ENCODE results near the gene CCDC51. TPM values are rescaled to one million over a fixed set of nuclear protein-coding genes. Genes with fewer than 3 reads are reported as not detected.

The CCDC51 gene
- total RNA-seq, 1 experiment from 2014 or later, result 27.8 TPM

- DNase-seq (no peak), ATAC-seq (no peak)
- H2AFZ ChIP-seq (ENCODE audit: low read length), result no peak overlapping the region
- no peak overlapping the region for H3K27ac ChIP-seq (ENCODE audit: low read length)
- peaks cover 18% of the 10 kb centered on the region for H3K4me1 ChIP-seq (ENCODE audit: insufficient read depth, low read length)
- CTCF ChIA-PET, result no interaction called here
- TF ChIP-seq EZH2phosphoT487 (IDR thresholded peaks at IDR 0.05; ENCODE audit: borderline replicate concordance, low read length) (no peak), EZH2 (IDR thresholded peaks at IDR 0.05; ENCODE audit: low read length, unreplicated experiment) (no peak)
- TF ChIP-seq, protein P1, sequence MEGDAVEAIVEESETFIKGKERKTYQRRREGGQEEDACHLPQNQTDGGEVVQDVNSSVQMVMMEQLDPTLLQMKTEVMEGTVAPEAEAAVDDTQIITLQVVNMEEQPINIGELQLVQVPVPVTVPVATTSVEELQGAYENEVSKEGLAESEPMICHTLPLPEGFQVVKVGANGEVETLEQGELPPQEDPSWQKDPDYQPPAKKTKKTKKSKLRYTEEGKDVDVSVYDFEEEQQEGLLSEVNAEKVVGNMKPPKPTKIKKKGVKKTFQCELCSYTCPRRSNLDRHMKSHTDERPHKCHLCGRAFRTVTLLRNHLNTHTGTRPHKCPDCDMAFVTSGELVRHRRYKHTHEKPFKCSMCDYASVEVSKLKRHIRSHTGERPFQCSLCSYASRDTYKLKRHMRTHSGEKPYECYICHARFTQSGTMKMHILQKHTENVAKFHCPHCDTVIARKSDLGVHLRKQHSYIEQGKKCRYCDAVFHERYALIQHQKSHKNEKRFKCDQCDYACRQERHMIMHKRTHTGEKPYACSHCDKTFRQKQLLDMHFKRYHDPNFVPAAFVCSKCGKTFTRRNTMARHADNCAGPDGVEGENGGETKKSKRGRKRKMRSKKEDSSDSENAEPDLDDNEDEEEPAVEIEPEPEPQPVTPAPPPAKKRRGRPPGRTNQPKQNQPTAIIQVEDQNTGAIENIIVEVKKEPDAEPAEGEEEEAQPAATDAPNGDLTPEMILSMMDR (conservative IDR thresholded peaks at IDR 0.05; ENCODE audit: low read depth, low read length), result no peak
- H3K27me3 ChIP-seq (ENCODE audit: low read length), result no peaks in the 10 kb centered on the region
- no peaks in the 10 kb centered on the region for H3F3A ChIP-seq (ENCODE audit: low read length, unreplicated experiment)
- H3K9ac ChIP-seq (ENCODE audit: low read length), result no peak overlapping the region
- intact Hi-C loops (cut with micrococcal nuclease), result no loop called here
- H3K4me2 ChIP-seq (ENCODE audit: low read length), result no peak overlapping the region
- H3K4me3 ChIP-seq (ENCODE audit: low read length), result no peak overlapping the region
- H4K20me1 ChIP-seq (ENCODE audit: low read length), result no peaks in the 10 kb centered on the region
- H3K9me3 ChIP-seq (ENCODE audit: low read length), result no peaks in the 10 kb centered on the region
- no peaks in the 10 kb centered on the region for H3K9me2 ChIP-seq (replicated peaks; ENCODE audit: low read length)
- no TSS peak for BruUV-seq (replicated peaks)
- POLR2A ChIA-PET (ENCODE audit: unreplicated experiment), result no interaction called here
- H3K79me2 ChIP-seq (ENCODE audit: low read length), result peaks cover 19% of the 10 kb centered on the region
- H3K36me3 ChIP-seq (ENCODE audit: low read depth, low read length), result no peaks in the 10 kb centered on the region
Observed at GRCh38 chr3:48423883-48424695, 15.8 kb downstream of the CCDC51 start.

DNA sequence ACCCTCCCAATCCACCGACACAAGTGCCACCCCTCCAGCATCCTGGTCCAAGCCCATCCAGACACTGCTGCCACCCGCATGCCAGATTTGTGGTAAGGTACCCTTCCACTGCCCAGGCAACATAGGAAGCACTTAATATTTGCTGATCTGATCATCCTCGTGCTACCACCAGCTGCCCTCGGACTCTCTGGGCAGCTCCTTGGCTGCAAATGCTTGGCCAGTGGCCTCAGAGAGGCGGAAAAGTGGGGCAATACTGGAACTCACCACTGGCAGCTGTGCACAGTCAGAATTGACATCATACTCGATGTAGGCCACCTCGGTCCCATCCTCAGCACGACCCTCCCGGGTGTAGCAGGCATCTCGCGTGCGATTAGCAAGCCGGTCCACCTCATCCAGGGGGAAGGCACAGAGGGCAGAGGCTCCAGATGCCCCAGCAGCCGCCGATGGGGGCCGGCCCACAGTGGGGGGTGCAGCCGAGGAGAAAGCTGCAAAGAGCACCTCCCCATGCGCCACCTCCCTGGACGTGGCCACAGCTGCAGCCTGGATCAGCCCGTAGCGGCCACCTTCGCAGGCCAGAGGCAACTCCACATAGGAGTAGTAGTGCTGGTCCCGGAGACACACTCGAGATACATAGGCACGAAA, 16.6 kb downstream of the CCDC51 start:
- H3K36me3 ChIP-seq (ENCODE audit: low read depth, low read length), result no peaks in the 10 kb centered on the region
- CTCF ChIA-PET, result no interaction called here
- H3K9ac ChIP-seq (ENCODE audit: low read length), result no peak overlapping the region
- H3K4me3 ChIP-seq (ENCODE audit: low read length), result no peak overlapping the region
- H3K79me2 ChIP-seq (ENCODE audit: low read length), result peaks cover 17% of the 10 kb centered on the region
- H3K27me3 ChIP-seq (ENCODE audit: low read length), result no peaks in the 10 kb centered on the region
- peaks cover 17% of the 10 kb centered on the region for H3K4me1 ChIP-seq (ENCODE audit: insufficient read depth, low read length)
- H3K27ac ChIP-seq (ENCODE audit: low read length), result no peak overlapping the region
- H4K20me1 ChIP-seq (ENCODE audit: low read length), result no peaks in the 10 kb centered on the region
- no peak for ATAC-seq
- H3K9me2 ChIP-seq (replicated peaks; ENCODE audit: low read length), result no peaks in the 10 kb centered on the region
- intact Hi-C loops (cut with micrococcal nuclease), result no loop called here
- H3F3A ChIP-seq (ENCODE audit: low read length, unreplicated experiment), result no peaks in the 10 kb centered on the region
- BruUV-seq (replicated peaks), result no TSS peak
- TF ChIP-seq EZH2phosphoT487 (IDR thresholded peaks at IDR 0.05; ENCODE audit: borderline replicate concordance, low read length) (no peak), EZH2 (IDR thresholded peaks at IDR 0.05; ENCODE audit: low read length, unreplicated experiment) (no peak)
- TF ChIP-seq, protein P1 (conservative IDR thresholded peaks at IDR 0.05; ENCODE audit: low read depth, low read length), result no peak
- no peak for DNase-seq
- H2AFZ ChIP-seq (ENCODE audit: low read length), result no peak overlapping the region
- no peak overlapping the region for H3K4me2 ChIP-seq (ENCODE audit: low read length)
- POLR2A ChIA-PET (ENCODE audit: unreplicated experiment), result no interaction called here
- no peaks in the 10 kb centered on the region for H3K9me3 ChIP-seq (ENCODE audit: low read length)

DNA sequence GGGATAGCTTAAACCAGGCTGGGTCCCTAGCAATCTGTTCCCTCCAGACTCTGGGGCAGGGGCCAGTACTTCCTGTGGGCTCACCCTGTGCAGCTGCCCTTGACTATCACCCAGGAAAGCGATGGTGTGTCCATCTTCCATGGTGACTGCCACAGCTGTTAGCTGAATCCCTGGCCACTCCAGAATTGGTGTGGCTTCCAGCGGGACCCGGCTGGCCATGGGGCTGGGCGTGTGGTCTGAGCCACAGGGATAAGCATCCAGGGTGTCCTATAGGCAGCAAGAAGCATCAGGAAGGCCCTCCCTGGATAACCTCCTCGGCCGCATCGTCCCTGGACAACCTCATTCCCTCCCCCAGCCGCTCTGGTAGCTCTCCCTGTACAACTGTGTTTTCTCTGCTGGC, 17.2 kb downstream of the CCDC51 start:
- TF ChIP-seq EZH2 (IDR thresholded peaks at IDR 0.05; ENCODE audit: low read length, unreplicated experiment) (no peak), EZH2phosphoT487 (IDR thresholded peaks at IDR 0.05; ENCODE audit: borderline replicate concordance, low read length) (no peak)
- TF ChIP-seq, protein P1 (conservative IDR thresholded peaks at IDR 0.05; ENCODE audit: low read depth, low read length), result no peak
- intact Hi-C loops (cut with micrococcal nuclease), result no loop called here
- no peaks in the 10 kb centered on the region for H3F3A ChIP-seq (ENCODE audit: low read length, unreplicated experiment)
- no peaks in the 10 kb centered on the region for H3K36me3 ChIP-seq (ENCODE audit: low read depth, low read length)
- no peaks in the 10 kb centered on the region for H4K20me1 ChIP-seq (ENCODE audit: low read length)
- H3K27me3 ChIP-seq (ENCODE audit: low read length), result no peaks in the 10 kb centered on the region
- no peak overlapping the region for H3K9ac ChIP-seq (ENCODE audit: low read length)
- DNase-seq (no peak), ATAC-seq (no peak)
- peaks cover 10% of the 10 kb centered on the region for H3K79me2 ChIP-seq (ENCODE audit: low read length)
- peaks cover 10% of the 10 kb centered on the region; the same call in 1 of the 2 replicates for H3K4me1 ChIP-seq (ENCODE audit: insufficient read depth, low read length)
- CTCF ChIA-PET, result no interaction called here
- H3K4me2 ChIP-seq (ENCODE audit: low read length), result no peak overlapping the region
- no peak overlapping the region for H3K27ac ChIP-seq (ENCODE audit: low read length)
- no peaks in the 10 kb centered on the region for H3K9me2 ChIP-seq (replicated peaks; ENCODE audit: low read length)
- no peak overlapping the region for H3K4me3 ChIP-seq (ENCODE audit: low read length)
- no TSS peak for BruUV-seq (replicated peaks)
- H2AFZ ChIP-seq (ENCODE audit: low read length), result no peak overlapping the region
- POLR2A ChIA-PET (ENCODE audit: unreplicated experiment), result no interaction called here
- H3K9me3 ChIP-seq (ENCODE audit: low read length), result no peaks in the 10 kb centered on the region
